Astrocyte of the cerebellum (primary cell): ENCODE measurements around the gene ALDH1A2.

Source experiments
- DNase-seq: peaks from one replicate; pipeline ENCODE4 v3.0.0-alpha.2; 2011; ENCODE audit warnings: low read depth
- H3K4me3 ChIP-seq: 2 replicates; pipeline ENCODE4 v1.5.1; 2011; ENCODE audit warnings: mild to moderate bottlenecking, low read depth, low read length, moderate library complexity
- in situ Hi-C: cut with HindIII; loops from 2 replicates; pipeline ENCODE4 v1.10.0; 2017; ENCODE audit warnings: low sequenced_read_pairs
- TF ChIP-seq, protein P1 (sequence below): IDR thresholded peaks from 2 replicates; pipeline ENCODE4 v1.5.1; 2012; ENCODE audit warnings: low read length, low read depth, moderate library complexity, mild to moderate bottlenecking; ENCODE audit errors: missing control alignments

ALDH1A2 gene

DNA sequence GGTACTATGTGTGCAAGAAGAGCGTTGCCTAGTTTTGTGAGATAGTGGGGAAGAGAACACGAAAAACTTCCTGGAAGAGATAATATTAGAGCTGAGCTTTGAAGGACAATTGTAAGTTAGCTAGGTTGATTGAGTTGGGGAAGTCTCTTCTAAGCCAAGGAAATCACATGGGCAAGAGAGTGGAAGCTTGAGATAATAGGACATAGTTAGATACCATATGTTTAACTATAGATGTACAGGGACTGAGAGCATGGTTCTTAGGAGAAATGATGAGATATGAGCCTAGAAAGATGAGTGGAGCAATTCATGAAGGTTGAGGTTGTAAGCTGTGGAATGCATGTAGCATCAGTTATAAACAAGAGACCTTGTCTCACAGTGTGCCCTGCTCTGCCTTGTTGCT lies 42.6 kb upstream of the ALDH1A2 start:
- H3K4me3 ChIP-seq: no peak overlapping the region
- no peak for DNase-seq
- TF ChIP-seq, protein P1, sequence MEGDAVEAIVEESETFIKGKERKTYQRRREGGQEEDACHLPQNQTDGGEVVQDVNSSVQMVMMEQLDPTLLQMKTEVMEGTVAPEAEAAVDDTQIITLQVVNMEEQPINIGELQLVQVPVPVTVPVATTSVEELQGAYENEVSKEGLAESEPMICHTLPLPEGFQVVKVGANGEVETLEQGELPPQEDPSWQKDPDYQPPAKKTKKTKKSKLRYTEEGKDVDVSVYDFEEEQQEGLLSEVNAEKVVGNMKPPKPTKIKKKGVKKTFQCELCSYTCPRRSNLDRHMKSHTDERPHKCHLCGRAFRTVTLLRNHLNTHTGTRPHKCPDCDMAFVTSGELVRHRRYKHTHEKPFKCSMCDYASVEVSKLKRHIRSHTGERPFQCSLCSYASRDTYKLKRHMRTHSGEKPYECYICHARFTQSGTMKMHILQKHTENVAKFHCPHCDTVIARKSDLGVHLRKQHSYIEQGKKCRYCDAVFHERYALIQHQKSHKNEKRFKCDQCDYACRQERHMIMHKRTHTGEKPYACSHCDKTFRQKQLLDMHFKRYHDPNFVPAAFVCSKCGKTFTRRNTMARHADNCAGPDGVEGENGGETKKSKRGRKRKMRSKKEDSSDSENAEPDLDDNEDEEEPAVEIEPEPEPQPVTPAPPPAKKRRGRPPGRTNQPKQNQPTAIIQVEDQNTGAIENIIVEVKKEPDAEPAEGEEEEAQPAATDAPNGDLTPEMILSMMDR: no peak
- in situ Hi-C loops: loop anchor here (25.0 kb wide), 1 partner anchor 96 kb away; no protein-coding TSS in a partner anchor

DNA sequence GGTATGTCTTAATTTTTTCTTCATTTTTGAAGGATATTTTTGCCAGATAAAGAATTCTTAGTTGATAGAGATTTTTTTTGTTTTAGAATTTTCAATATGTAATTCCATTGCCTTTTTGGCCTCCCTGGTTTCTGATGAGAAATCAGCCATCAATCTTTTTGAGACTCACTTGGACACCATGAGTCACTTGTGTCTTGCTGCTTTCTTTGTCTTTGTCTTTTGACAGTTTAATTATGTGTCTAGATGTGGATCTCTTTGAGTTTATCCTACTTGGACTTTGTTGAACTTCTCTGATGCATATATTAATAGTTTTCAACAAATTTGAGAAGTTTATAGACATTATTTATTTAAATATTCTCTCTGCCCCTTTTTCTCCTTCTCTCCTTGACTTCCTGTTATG lies 38.0 kb upstream of the ALDH1A2 start:
- TF ChIP-seq, protein P1: no peak
- DNase-seq: no peak
- in situ Hi-C loops: loop anchor here (25.0 kb wide), 1 partner anchor 91 kb away; no protein-coding TSS in a partner anchor
- H3K4me3 ChIP-seq: no peak overlapping the region

DNA sequence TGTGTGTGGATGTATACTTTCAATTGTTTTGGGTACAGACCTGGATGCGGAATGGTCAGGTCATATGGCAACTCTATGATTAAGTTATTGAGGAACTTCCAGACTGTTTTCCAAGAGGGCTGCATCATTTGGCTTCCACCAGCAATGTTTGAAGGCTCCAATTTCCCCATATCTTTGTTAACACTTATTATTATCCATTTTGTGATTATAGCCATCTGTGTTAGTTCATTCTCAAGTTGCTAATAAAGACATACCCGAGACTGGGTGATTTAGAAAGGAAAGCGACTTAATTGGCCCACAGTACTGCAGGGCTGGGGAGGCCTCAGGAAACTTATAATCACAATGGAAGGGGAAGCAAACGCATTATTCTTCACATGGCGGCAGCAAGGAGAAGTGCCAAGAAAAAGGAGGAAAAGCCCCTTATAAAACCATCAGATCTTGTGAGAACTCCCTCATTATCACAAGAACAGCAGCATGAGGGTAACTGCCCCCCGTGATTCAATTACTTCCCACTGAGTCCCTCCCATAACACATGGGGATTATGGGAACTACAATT lies 31.1 kb upstream of the ALDH1A2 start:
- DNase-seq: no peak
- in situ Hi-C loops: no loop called here
- TF ChIP-seq, protein P1: no peak
- H3K4me3 ChIP-seq: no peak overlapping the region

DNA sequence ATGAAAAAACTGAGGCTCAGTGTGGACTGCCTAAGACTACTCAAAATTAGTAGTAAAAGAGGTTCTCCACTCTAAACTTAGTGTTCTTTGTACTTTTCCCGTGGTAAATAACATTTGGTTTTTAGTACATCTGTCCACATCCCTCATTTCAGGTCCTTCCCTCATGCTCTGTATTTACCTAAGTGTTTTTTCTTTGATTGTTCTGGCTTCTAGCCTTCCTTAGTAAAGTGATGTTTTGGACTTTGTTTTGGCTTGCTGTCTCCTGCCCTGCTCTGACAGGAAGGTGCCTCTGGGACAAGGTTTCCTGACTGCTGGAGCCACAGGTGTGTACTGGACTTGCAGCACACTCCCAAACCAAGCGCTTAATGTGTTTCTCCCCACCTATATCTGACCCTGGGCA lies 29.9 kb upstream of the ALDH1A2 start:
- no peak overlapping the region for H3K4me3 ChIP-seq
- no peak for DNase-seq
- in situ Hi-C loops: no loop called here
- TF ChIP-seq, protein P1: no peak

DNA sequence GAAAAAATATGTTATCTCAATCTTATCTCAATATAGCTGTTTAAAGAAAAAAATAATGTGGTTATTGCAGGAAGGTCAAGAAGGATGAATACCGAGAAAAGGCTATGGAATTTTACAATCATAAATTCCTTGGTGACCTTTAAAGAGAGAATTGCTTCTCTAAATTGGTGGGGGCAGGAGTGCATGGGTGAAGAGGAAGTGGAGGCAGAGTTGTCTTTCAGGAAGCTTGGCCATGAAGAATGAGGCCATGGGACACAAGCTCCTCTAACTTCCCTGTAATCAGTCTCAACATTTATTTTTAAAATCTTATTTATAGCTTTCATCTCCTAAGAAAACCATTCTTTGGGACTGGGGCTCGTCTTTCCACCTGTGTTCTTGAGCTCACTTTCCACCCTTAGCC lies 22.4 kb upstream of the ALDH1A2 start:
- H3K4me3 ChIP-seq: no peak overlapping the region
- in situ Hi-C loops: no loop called here
- TF ChIP-seq, protein P1: no peak
- DNase-seq: no peak

DNA sequence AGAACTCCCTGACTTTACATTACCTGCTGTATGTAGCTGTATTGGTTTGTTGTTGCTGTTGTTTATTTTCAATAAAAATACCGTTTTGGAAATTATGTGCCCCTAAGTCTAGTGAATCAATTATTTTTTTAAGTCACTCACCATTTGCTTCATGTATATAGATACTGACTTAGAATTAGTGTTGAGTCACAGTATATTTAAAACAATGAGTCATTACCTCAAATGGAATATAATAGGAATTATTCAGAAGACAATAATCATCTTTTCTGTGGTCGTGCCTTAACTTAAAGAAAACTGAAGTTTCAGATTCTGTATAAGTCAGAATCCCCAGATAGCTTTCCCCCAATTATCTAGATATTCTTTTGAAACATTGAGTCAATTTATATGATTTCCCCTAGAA lies 21.0 kb upstream of the ALDH1A2 start:
- TF ChIP-seq, protein P1: no peak
- no peak for DNase-seq
- no peak overlapping the region for H3K4me3 ChIP-seq
- in situ Hi-C loops: no loop called here
